ENCODE measurements around the gene PIK3CA.

- TF ChIP-seq POLR2A (IDR thresholded peaks at IDR 0.05) (peak; percentile 64), CTCF (IDR thresholded peaks at IDR 0.05) (peak in 1 of 3 donors; percentile 29)
Measured at GRCh38 chr3:179147873-179148615, at the start of gene PIK3CA.

Measured in ovary (tissue), 3 donors.